Fibroblast of lung (primary cell): Measurements from ENCODE around the gene ATP1B1.

Experiments used
- EZH2 ChIP-seq: IDR thresholded peaks from 2 replicates; pipeline ENCODE4 v1.5.1; 2012; ENCODE audit warnings: low read length, control low read depth, mild to moderate bottlenecking; ENCODE audit errors: missing control alignments
- TF ChIP-seq, protein P1 (sequence below), 2 donors: IDR thresholded peaks in 1 of 2; conservative IDR thresholded peaks in 1 of 2; 1 replicate in 1 of 2; 2 replicates in 1 of 2; pipeline ENCODE4 v1.5.1; 2011 to 2012; ENCODE audit warnings: low read length in 2 of 2, control low read depth in 1 of 2, inconsistent platforms in 1 of 2, low read depth in 1 of 2, mild to moderate bottlenecking in 1 of 2

DNA sequence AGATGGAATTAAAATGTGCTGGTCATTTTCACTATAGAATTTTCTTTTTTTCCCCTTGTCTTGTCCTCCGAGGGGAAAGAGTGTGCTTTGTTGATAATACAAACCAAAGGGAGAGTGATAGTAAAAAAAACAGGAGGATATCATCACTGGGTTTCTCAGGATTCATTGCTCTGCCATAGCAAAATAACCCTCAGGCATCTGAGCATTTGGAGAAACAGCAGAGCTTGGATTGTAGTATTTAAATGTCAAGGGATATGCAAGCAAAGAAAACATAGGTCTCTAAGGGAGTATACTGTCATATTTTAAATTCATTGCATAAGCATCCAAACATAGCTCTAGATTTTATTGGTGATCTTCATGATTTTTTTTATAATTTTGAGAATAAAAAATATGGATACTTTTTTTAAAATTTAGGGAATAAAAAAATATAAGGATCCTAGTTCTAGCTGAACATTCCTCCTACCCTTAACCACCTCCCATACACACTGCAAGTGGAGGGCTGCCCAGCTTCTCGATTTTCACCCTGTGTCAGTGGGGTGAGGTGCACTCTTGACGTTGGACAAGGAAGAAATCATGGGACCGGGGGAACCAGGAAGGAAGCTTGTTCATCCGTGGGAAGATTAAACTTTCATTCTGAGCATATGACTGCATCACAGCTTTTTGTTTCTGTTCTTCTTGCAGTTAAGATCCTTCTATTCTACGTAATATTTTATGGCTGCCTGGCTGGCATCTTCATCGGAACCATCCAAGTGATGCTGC is 4.4 kb downstream of the ATP1B1 start:
- TF ChIP-seq, protein P1, sequence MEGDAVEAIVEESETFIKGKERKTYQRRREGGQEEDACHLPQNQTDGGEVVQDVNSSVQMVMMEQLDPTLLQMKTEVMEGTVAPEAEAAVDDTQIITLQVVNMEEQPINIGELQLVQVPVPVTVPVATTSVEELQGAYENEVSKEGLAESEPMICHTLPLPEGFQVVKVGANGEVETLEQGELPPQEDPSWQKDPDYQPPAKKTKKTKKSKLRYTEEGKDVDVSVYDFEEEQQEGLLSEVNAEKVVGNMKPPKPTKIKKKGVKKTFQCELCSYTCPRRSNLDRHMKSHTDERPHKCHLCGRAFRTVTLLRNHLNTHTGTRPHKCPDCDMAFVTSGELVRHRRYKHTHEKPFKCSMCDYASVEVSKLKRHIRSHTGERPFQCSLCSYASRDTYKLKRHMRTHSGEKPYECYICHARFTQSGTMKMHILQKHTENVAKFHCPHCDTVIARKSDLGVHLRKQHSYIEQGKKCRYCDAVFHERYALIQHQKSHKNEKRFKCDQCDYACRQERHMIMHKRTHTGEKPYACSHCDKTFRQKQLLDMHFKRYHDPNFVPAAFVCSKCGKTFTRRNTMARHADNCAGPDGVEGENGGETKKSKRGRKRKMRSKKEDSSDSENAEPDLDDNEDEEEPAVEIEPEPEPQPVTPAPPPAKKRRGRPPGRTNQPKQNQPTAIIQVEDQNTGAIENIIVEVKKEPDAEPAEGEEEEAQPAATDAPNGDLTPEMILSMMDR (conservative IDR thresholded peaks at IDR 0.05 in 1 of 2, IDR thresholded peaks at IDR 0.05 in 1 of 2; ENCODE audit: low read depth in 1 of 2, low read length in 2 of 2), result no peak
- no peak for TF ChIP-seq EZH2
